ENCODE measurements around the gene RNASE13.

The RNASE13 gene

DNA sequence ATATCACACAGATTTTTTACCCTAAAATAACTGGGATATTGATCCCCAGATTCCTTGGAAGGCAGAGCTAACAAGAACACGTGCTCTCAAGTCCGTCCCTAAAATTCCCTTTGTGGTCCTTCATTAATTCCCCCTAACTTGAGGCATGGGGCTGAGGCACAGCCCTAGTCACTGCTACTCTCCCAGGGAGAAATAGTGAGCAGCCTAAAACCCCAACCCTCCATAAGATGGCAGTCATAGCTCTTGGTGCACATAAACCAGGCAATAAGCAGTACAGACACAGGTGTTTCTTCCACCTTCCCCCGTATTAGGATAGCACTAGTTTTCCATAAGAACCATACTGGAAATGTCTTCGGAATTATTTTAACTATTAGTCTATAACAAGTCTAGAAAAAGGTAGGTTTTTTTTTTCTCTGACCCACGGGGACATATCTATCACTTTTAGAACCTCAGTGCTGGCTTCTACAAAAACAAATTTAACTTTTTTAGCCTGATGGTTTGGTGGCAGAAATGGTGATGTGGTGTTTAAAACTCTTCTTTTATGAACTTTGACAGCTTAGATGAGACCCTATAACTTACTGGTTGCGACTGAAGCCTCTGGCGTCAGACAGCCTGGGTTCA is 32.4 kb upstream of the RNASE13 start:
- in situ Hi-C loops (cut with MboI; ENCODE audit: low sequenced_read_pairs), result loop anchor here (5.0 kb wide), 1 partner anchor 35 kb away; the partner anchor contains the start of gene TMEM253

DNA sequence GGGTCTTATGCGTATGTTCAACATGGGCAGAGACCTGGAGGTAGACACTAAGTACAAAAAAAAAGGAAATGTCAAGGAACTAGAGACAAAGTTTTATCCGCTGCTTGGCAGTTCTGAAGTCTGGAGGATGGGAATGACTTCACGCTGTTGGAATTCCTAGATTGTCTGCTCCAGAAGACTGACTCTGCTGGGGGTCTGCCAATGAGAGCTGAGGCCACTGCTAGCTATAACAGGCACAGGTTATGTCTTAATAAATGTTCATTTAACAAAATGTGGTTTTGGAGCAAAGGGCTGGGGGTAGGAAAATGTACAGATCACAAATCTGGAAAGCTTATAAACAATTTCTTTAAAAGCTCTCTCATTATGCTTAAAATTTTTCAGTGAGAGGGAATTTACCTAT is 28.9 kb upstream of the RNASE13 start:
- in situ Hi-C loops (cut with MboI; ENCODE audit: low sequenced_read_pairs), result no loop called here

DNA sequence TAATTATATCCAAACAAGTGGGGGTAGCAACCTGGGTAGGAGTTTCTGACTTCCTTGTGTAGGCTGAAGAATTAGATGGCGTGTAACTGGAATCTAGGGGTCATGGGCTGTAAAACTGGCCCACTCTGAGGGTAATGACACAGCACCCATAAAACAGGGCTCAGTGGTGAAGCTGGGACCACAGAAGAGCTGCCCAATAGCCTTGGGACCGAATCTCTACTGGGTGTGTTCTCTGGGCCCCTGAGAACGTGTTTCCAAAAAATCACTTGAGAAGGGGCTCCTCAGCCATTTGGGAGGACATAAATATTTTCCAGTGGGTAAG is 26.7 kb upstream of the RNASE13 start:
- in situ Hi-C loops (cut with MboI; ENCODE audit: low sequenced_read_pairs), result no loop called here

DNA sequence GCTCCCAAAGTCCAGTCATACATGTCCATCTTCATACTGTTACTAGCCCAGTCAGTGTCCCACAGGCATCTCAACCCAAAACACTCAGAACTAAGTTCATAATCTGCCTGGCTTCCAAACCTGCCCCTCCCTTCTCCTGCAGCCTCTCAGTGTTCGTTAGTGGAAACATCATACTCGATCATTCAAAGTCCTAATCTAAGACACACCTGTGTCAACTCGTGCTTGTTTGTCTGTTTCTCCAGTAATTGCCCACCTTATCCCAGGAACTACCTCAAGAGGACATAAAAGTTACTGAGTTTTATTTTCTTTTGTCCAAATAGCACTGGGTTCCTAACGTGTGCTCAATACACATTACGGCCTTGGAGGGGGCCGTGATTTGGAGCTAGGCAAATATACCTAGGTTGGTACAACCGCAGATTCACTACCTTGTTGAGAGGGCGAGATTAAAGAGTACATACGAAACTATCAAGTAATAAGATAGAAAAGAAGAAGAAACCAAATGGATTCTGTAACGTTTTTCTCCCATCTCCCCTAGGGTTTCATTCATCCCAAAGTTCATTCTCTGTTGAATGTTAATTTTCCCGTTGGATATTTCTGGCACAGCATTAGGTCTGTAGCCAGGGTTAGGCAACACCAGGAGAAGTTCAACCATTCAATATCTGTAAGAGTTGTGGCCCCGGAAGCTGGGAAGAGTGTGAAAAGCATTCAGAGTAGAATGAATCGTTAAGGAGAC is 26.2 kb upstream of the RNASE13 start:
- in situ Hi-C loops (cut with MboI; ENCODE audit: low sequenced_read_pairs), result no loop called here

DNA sequence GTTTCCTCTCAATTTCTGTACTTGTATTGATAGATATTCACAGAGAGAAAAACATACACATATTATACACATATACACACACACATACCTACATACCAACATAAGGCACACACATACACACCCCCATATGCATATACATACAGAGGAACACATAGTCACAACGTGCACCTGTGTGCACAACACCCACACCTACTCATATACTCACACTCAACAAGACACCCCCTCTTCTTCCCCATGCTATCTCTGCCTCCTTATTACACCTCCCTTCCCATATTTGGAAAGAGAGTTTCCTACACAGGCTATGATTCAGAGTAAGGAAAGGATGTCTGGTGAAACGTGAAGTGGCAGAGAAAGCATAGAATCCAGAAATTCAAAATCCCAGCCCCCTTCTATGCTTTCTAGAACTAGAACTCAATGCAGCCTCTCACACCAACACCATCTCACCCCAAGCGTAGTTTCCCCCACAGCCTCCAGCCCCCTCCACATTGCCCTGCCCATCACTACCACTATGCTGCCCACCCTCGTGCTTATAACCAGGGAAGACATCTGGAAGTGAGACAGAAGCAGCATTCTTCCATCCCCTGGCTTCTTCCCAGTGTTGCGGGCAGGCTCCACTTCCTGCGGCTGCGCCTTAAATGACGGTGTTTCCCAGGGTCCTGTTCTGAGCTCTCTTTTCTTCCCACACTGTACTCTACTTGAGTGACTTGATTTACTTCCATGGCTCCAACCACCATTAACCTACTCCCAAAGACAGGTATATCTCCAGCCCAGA is 25.4 kb upstream of the RNASE13 start:
- in situ Hi-C loops (cut with MboI; ENCODE audit: low sequenced_read_pairs), result no loop called here

DNA sequence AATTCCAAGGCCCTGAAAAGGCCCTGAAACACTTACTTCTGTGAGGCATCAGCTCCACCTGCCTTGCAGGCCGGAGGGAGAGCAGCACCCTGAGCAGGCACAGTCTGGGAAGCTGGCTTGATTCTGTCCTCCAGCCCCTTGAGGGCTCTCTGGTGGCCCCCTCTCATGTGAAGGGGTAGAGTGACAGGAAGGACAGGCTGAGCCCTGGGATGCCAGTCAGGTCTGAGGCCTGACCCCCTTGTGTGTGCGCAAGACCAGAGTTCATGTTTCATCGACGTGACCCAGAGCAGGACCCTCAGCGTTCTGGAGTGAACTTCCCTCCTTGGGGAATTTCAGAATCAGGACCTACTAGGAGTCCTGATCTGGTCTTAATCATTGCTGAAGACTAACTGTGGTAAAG is 24.3 kb upstream of the RNASE13 start:
- in situ Hi-C loops (cut with MboI; ENCODE audit: low sequenced_read_pairs), result no loop called here

DNA sequence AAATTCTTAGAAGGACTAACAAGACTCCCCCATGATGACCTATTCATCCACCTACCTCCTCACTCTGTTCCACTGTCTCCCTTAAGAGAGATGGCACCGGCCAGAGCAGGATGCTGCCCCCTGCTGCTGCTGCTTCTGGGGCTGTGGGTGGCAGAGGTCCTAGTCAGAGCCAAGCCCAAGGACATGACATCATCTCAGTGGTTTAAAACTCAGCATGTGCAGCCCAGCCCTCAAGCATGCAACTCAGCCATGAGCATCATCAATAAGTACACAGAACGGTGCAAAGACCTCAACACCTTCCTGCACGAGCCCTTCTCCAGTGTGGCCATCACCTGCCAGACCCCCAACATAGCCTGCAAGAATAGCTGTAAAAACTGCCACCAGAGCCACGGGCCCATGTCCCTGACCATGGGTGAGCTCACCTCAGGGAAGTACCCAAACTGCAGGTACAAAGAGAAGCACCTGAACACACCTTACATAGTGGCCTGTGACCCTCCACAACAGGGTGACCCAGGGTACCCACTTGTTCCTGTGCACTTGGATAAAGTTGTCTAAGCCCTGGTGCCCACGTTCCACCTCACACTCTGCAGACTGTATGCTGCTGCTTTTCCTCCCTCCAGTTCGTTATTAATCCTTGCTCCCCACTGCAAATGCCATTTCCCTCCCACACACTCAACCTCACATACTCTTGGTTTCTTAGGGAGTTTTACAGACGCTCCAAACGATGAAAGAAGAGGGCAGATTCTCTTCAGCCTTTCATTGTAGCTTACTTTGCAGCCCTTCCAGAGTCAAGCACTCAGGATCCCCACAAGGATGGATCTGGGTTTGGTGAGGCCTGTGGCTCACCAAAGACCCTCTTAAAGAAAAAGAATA is 23.4 kb upstream of the RNASE13 start, which contains the start of gene RNASE8:
RNASE8 (plus strand) TSS at position 20 of the 873 bp plus-strand sequence; CDS start at position 91, 71 bp downstream.
- in situ Hi-C loops (cut with MboI; ENCODE audit: low sequenced_read_pairs), result no loop called here

DNA sequence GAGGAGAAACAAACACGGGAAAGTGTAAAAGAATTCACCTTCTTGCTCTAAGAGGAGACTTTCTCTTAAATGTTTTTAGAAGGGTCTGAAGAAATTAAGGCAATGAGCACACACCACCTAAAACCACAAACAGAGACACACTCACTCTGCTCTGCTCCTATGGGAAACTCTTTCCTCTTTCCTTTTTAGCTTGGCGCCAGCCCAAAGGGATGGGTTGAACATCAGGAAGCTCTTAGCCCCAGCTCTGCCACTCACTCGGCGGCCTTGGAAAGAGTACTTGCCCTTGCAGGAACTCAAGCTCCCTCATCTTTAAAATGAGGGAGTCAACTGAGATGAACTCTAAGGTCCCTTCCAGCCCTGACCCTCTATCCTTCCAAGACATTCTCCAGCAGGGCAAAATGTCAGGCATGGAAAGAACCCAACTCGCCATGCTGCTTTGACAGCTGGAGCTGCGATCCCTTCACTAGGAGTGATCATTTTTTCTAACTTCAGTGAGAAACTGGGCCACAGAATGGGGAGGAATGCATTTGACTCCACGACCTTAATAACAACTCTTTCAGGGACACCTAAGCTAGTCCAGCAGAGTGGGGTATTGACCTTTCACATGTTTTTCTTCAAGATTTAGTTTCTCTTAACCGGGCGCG is 22.0 kb upstream of the RNASE13 start:
- in situ Hi-C loops (cut with MboI; ENCODE audit: low sequenced_read_pairs), result no loop called here

DNA sequence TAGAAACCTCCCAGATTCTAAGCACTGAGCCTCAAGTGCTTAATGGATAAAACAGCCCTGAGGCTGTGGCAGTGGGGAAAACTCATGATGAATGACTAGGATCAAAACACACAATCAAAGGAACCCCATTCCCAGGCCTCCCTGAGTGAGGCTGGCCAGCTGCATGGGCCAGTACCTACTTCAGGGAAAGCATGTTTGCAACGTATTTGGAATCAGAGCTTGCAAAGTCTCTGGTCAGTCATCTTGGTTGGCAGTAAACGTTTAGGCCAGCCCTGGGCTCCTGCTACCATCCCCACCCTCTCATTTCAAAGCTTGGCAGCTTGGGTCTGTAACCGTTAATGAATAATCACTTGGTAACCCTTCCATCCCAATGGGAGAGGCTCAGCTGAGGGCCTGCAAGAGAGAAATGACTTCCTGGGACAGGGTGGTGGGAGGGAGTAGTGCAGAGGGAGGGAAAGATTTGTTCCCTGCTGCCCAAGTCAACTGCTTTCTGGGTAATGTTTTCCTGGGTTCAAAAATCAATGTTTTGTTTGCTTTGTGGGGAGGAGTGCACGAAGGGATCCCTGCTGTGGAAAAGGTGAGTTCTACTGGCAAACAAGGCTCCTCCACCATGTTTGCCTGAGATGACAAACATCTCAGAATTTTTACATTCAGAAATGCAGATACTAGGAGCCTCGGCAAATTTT is 21.0 kb upstream of the RNASE13 start:
- in situ Hi-C loops (cut with MboI; ENCODE audit: low sequenced_read_pairs), result no loop called here

DNA sequence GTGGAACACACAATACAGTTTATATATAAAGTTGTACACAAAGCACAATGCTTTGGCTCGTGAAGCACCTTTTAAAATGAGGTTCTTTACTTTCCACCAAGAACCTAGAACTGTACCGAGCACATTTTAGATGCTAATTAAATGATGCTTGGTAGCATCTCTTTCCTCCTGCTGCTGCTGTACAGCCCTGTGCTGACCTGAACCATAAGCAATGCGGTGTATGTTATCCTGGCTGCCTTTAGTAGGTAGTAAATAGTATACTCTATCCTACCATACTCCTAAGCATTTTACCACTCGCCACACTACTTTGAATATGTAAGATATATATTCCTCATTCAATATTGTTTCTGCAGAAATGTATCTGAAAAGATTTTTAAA is 20.1 kb upstream of the RNASE13 start:
- in situ Hi-C loops (cut with MboI; ENCODE audit: low sequenced_read_pairs), result no loop called here

DNA sequence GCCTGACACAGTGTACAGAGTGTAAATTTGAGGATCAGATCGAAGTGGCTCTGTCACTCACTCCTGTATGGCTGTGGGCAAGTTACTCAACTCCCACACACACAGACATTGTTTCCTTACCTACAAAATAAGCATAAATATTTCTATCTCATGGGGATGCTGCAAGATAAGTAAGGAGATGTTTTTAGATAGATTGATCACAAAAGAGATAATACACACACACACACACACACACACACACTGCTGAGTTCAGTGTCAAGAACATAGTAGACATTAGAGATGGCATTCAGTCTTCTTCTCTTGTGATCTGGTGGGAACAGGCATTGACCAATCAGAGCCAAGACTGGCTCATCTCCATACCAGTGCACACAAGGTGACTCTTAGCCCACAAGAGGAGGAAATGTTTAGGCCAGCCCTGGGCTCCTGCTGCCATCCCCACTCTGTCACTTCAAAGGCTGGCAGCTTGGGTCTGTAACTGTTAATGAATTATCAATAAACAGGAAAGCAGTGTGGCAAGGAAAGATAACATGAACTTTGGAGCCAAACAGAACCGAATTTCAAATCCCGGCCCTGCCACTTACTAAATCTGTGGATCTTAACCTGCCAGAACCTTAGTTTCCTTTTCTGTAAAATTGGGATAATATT is 19.6 kb upstream of the RNASE13 start:
- in situ Hi-C loops (cut with MboI; ENCODE audit: low sequenced_read_pairs), result no loop called here

DNA sequence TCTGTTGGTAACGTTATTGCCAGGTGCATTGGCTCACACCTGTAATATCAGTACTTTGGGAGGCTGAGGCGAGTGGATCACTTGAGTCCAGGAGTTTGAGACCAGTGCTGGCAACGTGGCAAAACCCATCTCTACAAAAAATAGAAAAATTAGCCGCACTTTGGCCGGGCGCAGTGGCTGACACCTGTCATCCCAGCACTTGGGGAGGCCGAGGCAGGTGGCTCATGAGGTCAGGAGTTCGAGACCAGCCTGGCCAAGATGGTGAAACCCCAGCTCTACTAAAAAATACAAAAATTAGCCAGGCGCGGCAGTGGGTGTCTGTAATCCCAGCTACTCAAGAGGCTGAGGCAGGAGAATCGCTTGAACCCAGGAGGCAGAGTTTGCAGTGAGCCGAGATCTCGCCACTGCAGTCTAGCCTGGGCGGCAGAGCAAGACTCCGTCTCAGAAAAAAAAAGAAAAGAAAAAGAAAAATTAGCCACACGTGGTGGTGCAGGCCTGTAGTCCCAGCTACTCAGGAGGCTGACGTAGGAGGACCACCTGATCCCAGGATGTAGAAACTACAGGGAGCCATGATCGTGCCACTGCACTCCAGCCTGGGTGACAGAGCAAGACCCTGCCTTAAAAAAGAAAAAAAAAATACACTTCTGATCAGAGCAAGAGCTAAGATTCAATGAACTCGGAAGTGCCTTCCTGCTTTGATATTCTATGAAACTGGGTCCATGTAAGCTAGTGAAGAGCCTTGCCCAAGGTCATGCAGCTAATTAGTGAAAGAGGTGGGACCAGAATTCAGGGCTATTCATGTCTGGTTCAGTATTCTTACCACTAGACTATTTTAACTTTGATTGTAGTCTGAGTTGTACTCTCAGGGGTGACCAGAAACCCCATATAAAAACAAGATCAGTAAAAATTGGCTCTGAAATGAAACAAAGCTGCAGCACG is 18.8 kb upstream of the RNASE13 start:
- in situ Hi-C loops (cut with MboI; ENCODE audit: low sequenced_read_pairs), result no loop called here

DNA sequence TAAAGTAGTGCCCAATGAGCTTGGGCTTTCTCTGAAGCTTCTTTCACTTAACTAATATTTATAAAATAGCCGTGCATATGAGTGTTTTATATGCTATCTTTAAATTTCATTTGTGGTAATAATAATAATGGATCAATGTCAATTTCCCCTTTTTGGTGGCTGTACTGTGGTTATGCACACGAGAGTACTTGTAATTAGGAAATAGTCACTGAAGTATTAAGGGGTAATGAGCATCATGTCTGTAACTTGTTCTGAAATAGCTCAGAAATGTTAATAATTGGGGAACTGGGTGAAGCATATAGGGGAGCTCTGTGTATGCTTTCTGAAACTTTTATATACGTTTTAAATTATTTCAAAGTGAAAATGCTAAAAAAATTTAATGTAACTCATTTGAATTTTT is 16.0 kb upstream of the RNASE13 start:
- in situ Hi-C loops (cut with MboI; ENCODE audit: low sequenced_read_pairs), result no loop called here

DNA sequence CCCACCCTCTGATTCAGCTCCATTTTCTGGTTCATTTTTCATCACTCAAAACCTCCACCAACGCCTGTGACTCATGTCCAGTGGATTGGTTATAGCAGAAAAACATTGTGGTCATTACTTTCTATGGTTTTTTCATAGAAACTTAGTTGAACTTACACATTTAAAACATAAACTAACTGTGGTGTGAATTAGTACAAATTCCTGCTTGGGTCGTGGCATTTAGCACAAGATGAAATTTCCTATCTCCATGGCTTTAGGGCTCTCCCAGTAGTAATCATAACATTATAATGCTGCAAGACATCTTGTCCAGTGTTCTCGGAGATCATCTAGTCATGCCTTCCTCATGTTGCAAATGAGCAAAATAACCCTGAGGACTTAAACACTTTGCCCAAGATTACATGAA is 14.7 kb upstream of the RNASE13 start:
- in situ Hi-C loops (cut with MboI; ENCODE audit: low sequenced_read_pairs), result no loop called here

DNA sequence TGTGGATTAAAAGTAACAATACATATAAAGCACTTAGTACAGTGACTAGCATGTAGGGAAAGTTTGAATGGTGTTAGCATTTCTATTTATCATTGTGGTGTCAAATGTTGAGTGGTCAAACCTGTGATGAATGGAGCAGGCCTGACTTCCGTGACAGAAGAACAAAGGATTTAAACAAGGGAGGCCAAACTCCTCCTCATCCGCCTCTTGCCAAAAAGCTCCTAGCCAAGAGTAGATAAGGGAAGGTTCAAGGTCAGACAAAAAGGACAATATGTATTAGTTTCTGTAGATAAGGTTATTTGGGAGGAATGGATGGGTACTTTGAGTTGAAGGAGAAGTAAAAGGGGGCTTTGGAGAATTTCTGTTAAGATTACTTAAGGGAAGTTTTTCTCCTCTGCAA is 14.0 kb upstream of the RNASE13 start:
- in situ Hi-C loops (cut with MboI; ENCODE audit: low sequenced_read_pairs), result no loop called here

DNA sequence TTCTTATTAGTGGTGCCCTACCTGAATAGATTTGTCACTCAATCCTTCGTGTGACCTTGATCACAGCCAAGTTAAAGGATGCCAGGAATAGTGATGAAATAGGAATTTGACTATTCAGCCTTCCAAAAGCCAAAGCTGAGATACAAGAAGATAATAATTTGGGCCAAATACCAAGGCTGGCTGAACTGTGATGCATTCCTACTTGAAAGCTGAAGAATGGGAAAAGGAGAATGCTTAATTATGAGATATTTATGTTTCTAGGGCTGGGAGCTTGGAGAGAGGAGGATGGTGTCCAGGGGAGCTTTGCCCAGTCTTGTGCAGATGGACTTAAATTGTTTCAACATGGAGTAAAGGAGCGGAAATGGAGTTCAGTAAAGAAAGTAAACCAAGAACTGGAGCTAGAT is 12.8 kb upstream of the RNASE13 start:
- in situ Hi-C loops (cut with MboI; ENCODE audit: low sequenced_read_pairs), result no loop called here

DNA sequence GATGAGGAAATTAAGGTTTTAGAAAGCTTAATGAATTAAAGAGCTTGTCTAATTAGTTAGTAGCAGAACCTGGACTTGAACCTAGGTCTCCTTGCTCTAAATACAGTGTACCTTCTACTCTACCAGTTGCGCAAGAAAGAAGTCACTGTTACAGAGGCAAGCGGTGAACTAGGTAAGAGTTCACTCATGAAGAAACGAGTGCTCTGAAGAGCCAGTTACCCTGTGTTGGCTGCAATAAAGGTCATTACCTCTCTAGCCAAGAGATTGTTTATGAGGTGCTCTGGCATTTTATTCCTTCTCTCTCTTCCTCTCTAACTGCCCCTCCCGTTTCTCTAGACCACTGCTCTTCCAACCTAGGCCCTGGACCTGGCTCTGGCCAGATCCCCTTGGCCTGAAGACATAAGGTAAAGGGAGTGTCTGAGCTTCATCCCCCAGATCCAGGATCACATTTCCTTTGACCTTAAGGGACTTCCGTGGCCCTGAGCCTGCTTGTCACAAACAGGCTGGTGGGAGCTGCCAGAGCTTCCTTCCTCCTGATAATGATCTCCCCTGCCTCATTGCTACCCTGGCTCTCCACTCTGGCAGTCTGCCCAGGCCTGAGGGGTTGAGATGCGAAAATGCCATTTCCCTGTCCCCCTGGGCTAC is 9.5 kb upstream of the RNASE13 start:
- in situ Hi-C loops (cut with MboI; ENCODE audit: low sequenced_read_pairs), result no loop called here

DNA sequence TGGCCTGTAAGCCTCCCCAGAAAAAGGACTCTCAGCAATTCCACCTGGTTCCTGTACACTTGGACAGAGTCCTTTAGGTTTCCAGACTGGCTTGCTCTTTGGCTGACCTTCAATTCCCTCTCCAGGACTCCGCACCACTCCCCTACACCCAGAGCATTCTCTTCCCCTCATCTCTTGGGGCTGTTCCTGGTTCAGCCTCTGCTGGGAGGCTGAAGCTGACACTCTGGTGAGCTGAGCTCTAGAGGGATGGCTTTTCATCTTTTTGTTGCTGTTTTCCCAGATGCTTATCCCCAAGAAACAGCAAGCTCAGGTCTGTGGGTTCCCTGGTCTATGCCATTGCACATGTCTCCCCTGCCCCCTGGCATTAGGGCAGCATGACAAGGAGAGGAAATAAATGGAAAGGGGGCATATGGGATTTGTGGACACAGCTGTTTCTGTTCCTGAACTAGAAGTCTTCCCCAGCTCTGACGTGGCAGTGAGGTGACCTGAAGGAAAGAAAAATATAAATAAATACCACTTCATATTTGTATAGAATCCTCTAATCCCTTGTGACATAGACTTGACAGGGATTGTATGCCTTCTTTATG is 8.9 kb upstream of the RNASE13 start:
- in situ Hi-C loops (cut with MboI; ENCODE audit: low sequenced_read_pairs), result no loop called here
